IMR-90 (cell line): ENCODE measurements around the gene POLR2F.

Experiments used
- BHLHE40 ChIP-seq: fragments of 150-350 bp; IDR thresholded peaks from 2 replicates; pipeline ENCODE4 v1.6.1; 2016; ENCODE audit warnings: mild to moderate bottlenecking, low read depth, low read length
- CTCF ChIP-seq: conservative IDR thresholded peaks from 2 replicates; pipeline ENCODE4 v1.5.1; 2012; ENCODE audit warnings: mild to moderate bottlenecking, low read depth, low read length, improper control_type of control experiment
- FOS ChIP-seq: fragments of 150-350 bp; IDR thresholded peaks from 2 replicates; pipeline ENCODE4 v1.6.1; 2016; ENCODE audit warnings: low read depth, low read length

- TF ChIP-seq CTCF, result no peak
- no peak for TF ChIP-seq FOS
- TF ChIP-seq BHLHE40, result no peak
These were observed 32.9 kb downstream of the POLR2F start for GRCh38 chr22:37986371-37986770.
